ENCODE measurements around the gene PCNA.
"Not testable (repeated sequence)": the region's sequence is repeated elsewhere in the genome, so short reads cannot be mapped to it uniquely, and the experiment has no call there.

The PCNA gene

GRCh38 chr20:5141615-5142014 is 21.9 kb upstream of the PCNA start:
- no peak for DNase-seq (ENCODE audit: low read depth)

- DNase-seq (ENCODE audit: low read depth): no peak
Measured at GRCh38 chr20:5140195-5140594, 20.4 kb upstream of the PCNA start.

- DNase-seq (ENCODE audit: low read depth): no peak
Measured at GRCh38 chr20:5136096-5136495, 16.3 kb upstream of the PCNA start.

GRCh38 chr20:5135363-5136012 is 15.7 kb upstream of the PCNA start:
- no peak for DNase-seq (ENCODE audit: low read depth)

- no peak for DNase-seq (ENCODE audit: low read depth)
Measured at GRCh38 chr20:5133998-5134397, 14.2 kb upstream of the PCNA start.

- DNase-seq (ENCODE audit: low read depth): no peak
Measured at GRCh38 chr20:5131502-5131901, 11.7 kb upstream of the PCNA start.

GRCh38 chr20:5128886-5129285 is 9.1 kb upstream of the PCNA start:
- no peak for DNase-seq (ENCODE audit: low read depth)

- DNase-seq (ENCODE audit: low read depth): no peak
Measured at GRCh38 chr20:5127859-5128424, 8.2 kb upstream of the PCNA start.

- DNase-seq (ENCODE audit: low read depth): peak; percentile 55
Measured at GRCh38 chr20:5127204-5127858, 7.6 kb upstream of the PCNA start.

- DNase-seq (ENCODE audit: low read depth): peak; percentile 100
Measured at GRCh38 chr20:5126512-5127203, 6.9 kb upstream of the PCNA start, which contains the start of gene CDS2. CDS2 (plus strand) TSS chr20:5127008; CDS start chr20:5127093, 85 bp downstream.

GRCh38 chr20:5122873-5123260 is 3.1 kb upstream of the PCNA start:
- DNase-seq (ENCODE audit: low read depth): no peak

GRCh38 chr20:5120185-5120476 is 373 bp upstream of the PCNA start:
- DNase-seq (ENCODE audit: low read depth): no peak

GRCh38 chr20:5119143-5119434 is 669 bp downstream of the PCNA start:
- DNase-seq (ENCODE audit: low read depth): no peak

GRCh38 chr20:5118220-5119142 is 1.3 kb downstream of the PCNA start:
- DNase-seq (ENCODE audit: low read depth): no peak

- no peak for DNase-seq (ENCODE audit: low read depth)
Measured at GRCh38 chr20:5116875-5117274, 2.9 kb downstream of the PCNA start.

- no peak for DNase-seq (ENCODE audit: low read depth)
Measured at GRCh38 chr20:5114403-5114802, 5.4 kb downstream of the PCNA start.

- no peak for DNase-seq (ENCODE audit: low read depth)
Measured at GRCh38 chr20:5113615-5113986, 6.2 kb downstream of the PCNA start.

- DNase-seq (ENCODE audit: low read depth): no peak
Measured at GRCh38 chr20:5109276-5109675, 10.5 kb downstream of the PCNA start.

- no peak for DNase-seq (ENCODE audit: low read depth)
Measured at GRCh38 chr20:5104479-5104878, 15.3 kb downstream of the PCNA start.

GRCh38 chr20:5100684-5101347 is 18.9 kb downstream of the PCNA start:
- peak; percentile 61 for DNase-seq (ENCODE audit: low read depth)

- DNase-seq (ENCODE audit: low read depth): not testable (repeated sequence)
Measured at GRCh38 chr20:5099909-5100308, 19.8 kb downstream of the PCNA start.

- DNase-seq (ENCODE audit: low read depth): not testable (repeated sequence)
Measured at GRCh38 chr20:5099009-5099408, 20.7 kb downstream of the PCNA start.
